Esophagus (tissue), 2 donors: ENCODE data around the gene TEKT2. TPM values are rescaled to one million over a fixed set of nuclear protein-coding genes. Genes with fewer than 3 reads are reported as not detected.
A peak's percentile ranks its signal among the peaks of the same experiment; 100 is the strongest.

Experiments
- H3K27ac ChIP-seq, 2 donors: one replicate each; pipeline ENCODE4 v1.5.1; 2013; ENCODE audit warnings: low read depth in 2 of 2, mild to moderate bottlenecking in 2 of 2, inconsistent platforms in 1 of 2, low read length in 1 of 2, moderate library complexity in 1 of 2
- H3K27me3 ChIP-seq, 2 donors: one replicate each; pipeline ENCODE4 v1.6.1; 2013; ENCODE audit warnings: low read length in 2 of 2, control low read depth in 1 of 2, mild to moderate bottlenecking in 1 of 2; ENCODE audit not compliant: insufficient read depth in 2 of 2, control insufficient read depth in 1 of 2
- H3K36me3 ChIP-seq, 2 donors: one replicate each; pipeline ENCODE4 v1.6.1; 2013; ENCODE audit warnings: low read length in 1 of 2; ENCODE audit not compliant: control insufficient read depth in 2 of 2, insufficient read depth in 2 of 2
- H3K4me1 ChIP-seq, 2 donors: one replicate each; pipeline ENCODE4 v1.6.1; 2013; ENCODE audit warnings: low read length in 1 of 2; ENCODE audit not compliant: control insufficient read depth in 2 of 2, insufficient read depth in 2 of 2
- H3K4me3 ChIP-seq, 2 donors: one replicate each; pipeline ENCODE4 v1.5.1; 2013; ENCODE audit warnings: low read length in 2 of 2, mild to moderate bottlenecking in 2 of 2, low read depth in 1 of 2, moderate library complexity in 1 of 2
- H3K9me3 ChIP-seq, 2 donors: one replicate each; pipeline ENCODE4 v1.6.1; 2013; ENCODE audit warnings: mild to moderate bottlenecking in 2 of 2, low read depth in 1 of 2, low read length in 1 of 2, moderate library complexity in 1 of 2; ENCODE audit not compliant: control insufficient read depth in 2 of 2, insufficient read depth in 1 of 2
- WGBS, 2 donors: extraction: QIAGEN DNeasy Blood & Tissue Kit; methylation state at CpG; one replicate each; pipeline ENCODE4 v1.1.7; 2013; 5-methylcytosine and 5-hydroxymethylcytosine counted together
- polyA plus RNA-seq, 2 donors: library from polyadenylated mRNA; stranded (reverse); fragments of 200-250 nt; gene quantifications; one replicate each; pipeline ENCODE4 v1.2.3, GENCODE V29; 2013
- donor health status: healthy with polysubstance abuse.
- donor health status: Bipolar disorder and iron deficiency.

The TEKT2 gene
- polyA plus RNA-seq, 2 donors, result 0.09 to 0.39 TPM

DNA sequence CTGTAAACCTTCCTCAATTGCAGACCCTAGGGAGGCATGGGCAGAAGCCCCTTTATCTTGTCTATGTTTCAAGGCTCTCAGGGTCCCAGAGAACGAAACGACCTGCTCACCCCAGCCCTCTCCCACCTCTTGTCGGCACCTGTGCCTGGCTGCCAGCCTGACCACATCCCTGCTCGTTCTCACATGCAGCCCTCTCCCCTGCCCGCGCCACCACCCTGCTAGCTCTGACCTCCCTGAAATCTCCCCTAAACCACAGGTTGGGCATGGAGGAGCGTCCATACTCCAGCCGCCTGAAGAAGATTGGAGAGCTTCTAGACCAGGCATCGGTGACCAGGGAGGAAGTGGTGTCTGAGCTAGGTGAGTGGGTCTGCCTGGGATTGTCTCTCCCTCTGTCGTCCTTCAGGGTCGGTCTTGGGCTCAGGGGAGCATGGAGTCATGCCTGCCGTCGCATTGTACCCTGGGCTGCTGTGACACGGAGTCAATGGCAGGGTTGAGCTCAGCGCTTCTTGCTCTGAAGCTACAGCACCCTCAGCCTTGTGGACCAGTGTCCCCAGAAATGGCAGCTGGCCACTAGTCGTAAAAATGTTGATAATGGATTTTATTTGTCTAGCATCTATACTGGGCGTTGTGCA, 8.4 kb downstream of the TEKT2 start:
- Histone ChIP-seq H3K27ac (no peak overlapping the region), H3K36me3 (peaks cover 6 to 40% of the 10 kb centered on the region in 2 donors), H3K27me3 (no peaks in the 10 kb centered on the region), H3K4me1 (peaks cover 0 to 13% of the 10 kb centered on the region in 2 donors), H3K9me3 (no peaks in the 10 kb centered on the region), H3K4me3 (no peak overlapping the region)
- WGBS, 2 donors, result 91 to 93% methylated on average over 17 of the region's 17 CpGs

GRCh38 chr1:36092798-36093185, 8.9 kb downstream of the TEKT2 start:
- WGBS, 2 donors, result 93 to 94% methylated on average over 9 of the region's 9 CpGs
- no peak overlapping the region for H3K27ac ChIP-seq
- peaks cover 6 to 40% of the 10 kb centered on the region in 2 donors for H3K36me3 ChIP-seq
- no peak overlapping the region for H3K4me3 ChIP-seq
- no peaks in the 10 kb centered on the region for H3K9me3 ChIP-seq
- H3K27me3 ChIP-seq, result no peaks in the 10 kb centered on the region
- H3K4me1 ChIP-seq, result peaks cover 0 to 12% of the 10 kb centered on the region in 2 donors

- no peak overlapping the region for H3K4me3 ChIP-seq
- no peaks in the 10 kb centered on the region for H3K27me3 ChIP-seq
- H3K4me1 ChIP-seq, result peaks cover 0 to 8% of the 10 kb centered on the region in 2 donors
- 82 to 83% methylated on average over 7 of the region's 7 CpGs for WGBS, 2 donors
- no peaks in the 10 kb centered on the region for H3K9me3 ChIP-seq
- peaks cover 6 to 40% of the 10 kb centered on the region in 2 donors for H3K36me3 ChIP-seq
- no peak overlapping the region for H3K27ac ChIP-seq
Measured at GRCh38 chr1:36093226-36093625, 9.3 kb downstream of the TEKT2 start.

- Histone ChIP-seq H3K4me1 (peaks cover 0 to 6% of the 10 kb centered on the region in 2 donors), H3K27ac (no peak overlapping the region), H3K4me3 (no peak overlapping the region), H3K27me3 (no peaks in the 10 kb centered on the region), H3K36me3 (peaks cover 6 to 40% of the 10 kb centered on the region in 2 donors), H3K9me3 (no peaks in the 10 kb centered on the region)
- WGBS, 2 donors, result 46 to 63% methylated on average over 3 of the region's 3 CpGs
Measured at GRCh38 chr1:36093929-36094328, 10.0 kb downstream of the TEKT2 start.

- peaks cover 6 to 40% of the 10 kb centered on the region in 2 donors for H3K36me3 ChIP-seq
- H3K9me3 ChIP-seq, result no peaks in the 10 kb centered on the region
- H3K27ac ChIP-seq, result no peak overlapping the region
- peaks cover 0 to 4% of the 10 kb centered on the region in 2 donors for H3K4me1 ChIP-seq
- no peaks in the 10 kb centered on the region for H3K27me3 ChIP-seq
- no peak overlapping the region for H3K4me3 ChIP-seq
- WGBS, 2 donors, result 74 to 79% methylated on average over 8 of the region's 8 CpGs
Measured at GRCh38 chr1:36094621-36095061, 10.7 kb downstream of the TEKT2 start.

GRCh38 chr1:36095760-36096405, 12.0 kb downstream of the TEKT2 start:
- no peaks in the 10 kb centered on the region for H3K9me3 ChIP-seq
- H3K4me3 ChIP-seq, result no peak overlapping the region
- peaks cover 6 to 40% of the 10 kb centered on the region in 2 donors for H3K36me3 ChIP-seq
- no peaks in the 10 kb centered on the region for H3K27me3 ChIP-seq
- H3K27ac ChIP-seq, result no peak overlapping the region
- H3K4me1 ChIP-seq, result peaks cover 0 to 5% of the 10 kb centered on the region in 2 donors
- WGBS, 2 donors, result 70 to 75% methylated on average over 15 of the region's 15 CpGs

DNA sequence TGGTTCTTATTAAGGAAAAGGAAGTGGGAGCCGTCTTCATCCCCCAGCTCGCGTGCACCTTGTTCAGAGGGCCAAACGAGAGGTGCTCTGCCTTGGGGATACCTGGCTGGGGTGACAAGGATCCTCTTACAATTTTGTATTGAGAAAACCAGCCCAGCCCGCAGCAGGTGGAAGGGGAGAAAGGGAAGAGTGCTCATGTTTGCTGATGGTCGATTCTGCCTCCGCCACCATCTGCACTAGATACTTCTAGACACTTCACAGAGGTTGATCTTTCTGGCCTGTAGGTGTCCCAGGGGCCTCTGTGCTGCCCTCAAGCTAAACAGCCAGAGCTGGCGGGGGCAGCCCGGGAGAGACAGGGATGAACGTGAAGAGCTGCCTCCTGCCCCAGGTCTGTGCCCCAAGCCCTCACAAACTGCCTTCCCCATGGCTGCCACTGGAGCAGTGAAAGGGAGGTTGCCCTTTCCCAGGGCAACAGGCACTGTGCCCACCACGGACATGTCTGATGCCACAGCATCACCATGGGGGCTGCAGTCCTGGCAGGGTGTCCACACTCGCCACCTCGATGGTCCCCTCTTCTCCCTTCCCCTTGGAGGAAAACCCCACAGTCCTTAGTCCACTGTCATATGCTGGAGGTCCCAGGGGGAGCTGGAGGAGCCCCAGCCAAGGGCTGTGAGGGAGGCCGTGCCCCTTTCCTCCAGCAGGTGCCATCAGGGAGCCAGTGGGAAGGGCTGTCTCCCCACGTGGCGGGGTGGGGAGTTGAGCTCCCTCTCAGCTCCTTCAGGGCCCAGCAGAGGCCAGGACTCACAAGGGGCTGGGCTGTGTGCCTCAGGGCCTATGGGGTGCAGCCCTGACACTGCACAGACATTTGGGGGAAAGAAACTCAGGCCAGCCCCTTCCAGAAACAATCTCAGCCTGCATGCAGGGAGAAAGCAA, 12.9 kb downstream of the TEKT2 start:
- Histone ChIP-seq H3K27me3 (no peaks in the 10 kb centered on the region), H3K36me3 (peaks cover 6 to 34% of the 10 kb centered on the region in 2 donors), H3K9me3 (no peaks in the 10 kb centered on the region), H3K27ac (peak overlapping the region in 1 of 2 donors; percentile 4), H3K4me1 (peaks cover 0 to 3% of the 10 kb centered on the region in 2 donors), H3K4me3 (no peak overlapping the region)
- WGBS, 2 donors, result 68 to 74% methylated on average over 16 of the region's 16 CpGs

GRCh38 chr1:36097693-36098585, 14.0 kb downstream of the TEKT2 start:
- H3K27me3 ChIP-seq, result no peaks in the 10 kb centered on the region
- H3K36me3 ChIP-seq, result peaks cover 4 to 23% of the 10 kb centered on the region in 2 donors
- peaks cover 0 to 3% of the 10 kb centered on the region in 2 donors for H3K4me1 ChIP-seq
- 87 to 89% methylated on average over 33 of the region's 33 CpGs for WGBS, 2 donors
- H3K4me3 ChIP-seq, result no peak overlapping the region
- H3K9me3 ChIP-seq, result no peaks in the 10 kb centered on the region
- peak overlapping the region in 1 of 2 donors; percentile 4 for H3K27ac ChIP-seq
